Esophagus muscularis mucosa (tissue), 3 donors: ENCODE results near the gene EID2.

Experiments used
- POLR2A ChIP-seq: fragments of 450-650 bp; IDR thresholded peaks from one replicate; pipeline ENCODE4 v1.6.1; 2017; ENCODE audit warnings: antibody characterized with exemption, moderate library complexity, mild to moderate bottlenecking, low read depth
- TF ChIP-seq, protein P1 (sequence below), 3 experiments: fragments of 200-600 bp in 2 of 3; fragments of 450-650 bp in 1 of 3; sonication (generic) in 2 of 3; IDR thresholded peaks; one replicate each; pipeline ENCODE4 v1.5.1; 2017 to 2019; ENCODE audit warnings: antibody characterized with exemption in 3 of 3, mild to moderate bottlenecking in 2 of 3, moderate library complexity in 1 of 3

- TF ChIP-seq, protein P1, sequence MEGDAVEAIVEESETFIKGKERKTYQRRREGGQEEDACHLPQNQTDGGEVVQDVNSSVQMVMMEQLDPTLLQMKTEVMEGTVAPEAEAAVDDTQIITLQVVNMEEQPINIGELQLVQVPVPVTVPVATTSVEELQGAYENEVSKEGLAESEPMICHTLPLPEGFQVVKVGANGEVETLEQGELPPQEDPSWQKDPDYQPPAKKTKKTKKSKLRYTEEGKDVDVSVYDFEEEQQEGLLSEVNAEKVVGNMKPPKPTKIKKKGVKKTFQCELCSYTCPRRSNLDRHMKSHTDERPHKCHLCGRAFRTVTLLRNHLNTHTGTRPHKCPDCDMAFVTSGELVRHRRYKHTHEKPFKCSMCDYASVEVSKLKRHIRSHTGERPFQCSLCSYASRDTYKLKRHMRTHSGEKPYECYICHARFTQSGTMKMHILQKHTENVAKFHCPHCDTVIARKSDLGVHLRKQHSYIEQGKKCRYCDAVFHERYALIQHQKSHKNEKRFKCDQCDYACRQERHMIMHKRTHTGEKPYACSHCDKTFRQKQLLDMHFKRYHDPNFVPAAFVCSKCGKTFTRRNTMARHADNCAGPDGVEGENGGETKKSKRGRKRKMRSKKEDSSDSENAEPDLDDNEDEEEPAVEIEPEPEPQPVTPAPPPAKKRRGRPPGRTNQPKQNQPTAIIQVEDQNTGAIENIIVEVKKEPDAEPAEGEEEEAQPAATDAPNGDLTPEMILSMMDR (IDR thresholded peaks at IDR 0.05): no peak
- TF ChIP-seq POLR2A: no peak
Observed at GRCh38 chr19:39496063-39496462, 43.9 kb downstream of the EID2 start.
